Kidney tubule cell (primary cell): ENCODE data around the gene TLE1.

Source experiments
- DNase-seq: peaks from one replicate; pipeline ENCODE4 v3.0.0-alpha.2; 2018; ENCODE audit warnings: low spot score

Gene TLE1

GRCh38 chr9:81543695-81544094, 145.7 kb downstream of the TLE1 start:
- DNase-seq, result no peak

- no peak for DNase-seq
Observed at GRCh38 chr9:81542118-81542889, 147.0 kb downstream of the TLE1 start.

GRCh38 chr9:81540142-81540710, 149.1 kb downstream of the TLE1 start:
- DNase-seq, result no peak

- DNase-seq, result no peak
Observed at GRCh38 chr9:81539317-81539716, 150.0 kb downstream of the TLE1 start.

- no peak for DNase-seq
Observed at GRCh38 chr9:81538890-81539289, 150.5 kb downstream of the TLE1 start.

GRCh38 chr9:81537964-81538363, 151.4 kb downstream of the TLE1 start:
- no peak for DNase-seq

- no peak for DNase-seq
Observed at GRCh38 chr9:81536242-81537025, 152.9 kb downstream of the TLE1 start.

- DNase-seq, result peak; percentile 79
Observed at GRCh38 chr9:81535542-81536241, 153.7 kb downstream of the TLE1 start.

GRCh38 chr9:81534138-81534875, 155.0 kb downstream of the TLE1 start:
- DNase-seq, result peak; percentile 57
